H54 (cell line): ENCODE data around the gene ELFN2.
"Not testable (repeated sequence)": the region's sequence is repeated elsewhere in the genome, so short reads cannot be mapped to it uniquely, and the experiment has no call there.

ENCODE experiments used
- DNase-seq: peaks from one replicate; pipeline ENCODE4 v3.0.0; 2011; ENCODE audit warnings: low spot score, mixed read lengths; ENCODE audit not compliant: insufficient read length
- FAIRE-seq: peaks from 3 replicates; lab custom pipeline; 2011; peaks lifted over from hg19 to GRCh38; lab: Jason Lieb, UNC
- POLR2A ChIP-seq: IDR thresholded peaks from 2 replicates; pipeline ENCODE4 v1.6.1; 2011; ENCODE audit warnings: low read depth, mild to moderate bottlenecking, low read length

Gene ELFN2

GRCh38 chr22:37406441-37407235, 20.6 kb downstream of the ELFN2 start:
- TF ChIP-seq POLR2A, result no peak
- FAIRE-seq, result no peak
- DNase-seq, result no peak

- DNase-seq (no peak), FAIRE-seq (no peak)
- TF ChIP-seq POLR2A, result no peak
These were observed 23.2 kb downstream of the ELFN2 start for GRCh38 chr22:37404091-37404490.

GRCh38 chr22:37403267-37403960, 23.9 kb downstream of the ELFN2 start:
- TF ChIP-seq POLR2A, result no peak
- no peak for FAIRE-seq
- DNase-seq, result no peak

GRCh38 chr22:37402184-37402506, 25.1 kb downstream of the ELFN2 start:
- DNase-seq (no peak), FAIRE-seq (no peak)
- no peak for TF ChIP-seq POLR2A

- DNase-seq (no peak), FAIRE-seq (no peak)
- no peak for TF ChIP-seq POLR2A
These were observed 25.7 kb downstream of the ELFN2 start for GRCh38 chr22:37401401-37402183.

- FAIRE-seq, result no peak
These were observed 26.6 kb downstream of the ELFN2 start for GRCh38 chr22:37400719-37401118.

GRCh38 chr22:37399457-37399856, 27.8 kb downstream of the ELFN2 start:
- not testable (repeated sequence) for FAIRE-seq, DNase-seq

More at GRCh38 chr22:37400719-37401118, 26.6 kb downstream of the ELFN2 start:
- no peak for DNase-seq
- no peak for TF ChIP-seq POLR2A

GRCh38 chr22:37397226-37397625, 30.1 kb downstream of the ELFN2 start:
- no peak for TF ChIP-seq POLR2A
- FAIRE-seq (no peak), DNase-seq (no peak)

GRCh38 chr22:37396488-37397084, 30.7 kb downstream of the ELFN2 start:
- FAIRE-seq, result no peak
- no peak for DNase-seq
- no peak for TF ChIP-seq POLR2A

- TF ChIP-seq POLR2A, result no peak
- no peak for FAIRE-seq
- no peak for DNase-seq
These were observed 32.9 kb downstream of the ELFN2 start for GRCh38 chr22:37394341-37394740.

GRCh38 chr22:37393746-37394145, 33.5 kb downstream of the ELFN2 start:
- TF ChIP-seq POLR2A, result no peak
- DNase-seq, result no peak
- no peak for FAIRE-seq

- FAIRE-seq (no peak), DNase-seq (no peak)
- no peak for TF ChIP-seq POLR2A
These were observed 34.5 kb downstream of the ELFN2 start for GRCh38 chr22:37392721-37393328.

GRCh38 chr22:37391702-37392101, 35.6 kb downstream of the ELFN2 start:
- TF ChIP-seq POLR2A, result no peak
- no peak for FAIRE-seq
- no peak for DNase-seq
